Panc1 (cell line): Measurements from ENCODE around the gene SV2C. TPM values are rescaled to one million over a fixed set of nuclear protein-coding genes. Genes with fewer than 3 reads are reported as not detected.

ENCODE experiments used
- ATAC-seq: fragments of 200-7000 bp; cut with Tn5 transposase; 2 replicates; pipeline ENCODE4 v1.9.1; 2020; ENCODE audit warnings: mild to moderate bottlenecking, moderate library complexity
- BruUV-seq: library from RNA; stranded (reverse); fragments of 400-500 nt; replicated peaks from 2 replicates; lab custom pipeline; 2021; lab: Mats Ljungman, UMichigan
- CTCF ChIA-PET: fragments of 300-600 bp; sonication (Branson Sonifier 250); formaldehyde crosslinking; loops from one replicate; lab custom pipeline; 2022; ENCODE audit warnings: antibody characterized with exemption; lab: Charles Lee
- POLR2A ChIA-PET: fragments of 300-600 bp; sonication (Branson Sonifier 250); formaldehyde crosslinking; loops from one replicate; lab custom pipeline; 2022; ENCODE audit warnings: antibody characterized with exemption; lab: Charles Lee
- DNase-seq: peaks from one replicate; pipeline ENCODE4 v3.0.0-alpha.2; 2010; ENCODE audit warnings: low read depth, low spot score
- H3K27ac ChIP-seq: 2 replicates; pipeline ENCODE4 v1.5.1; 2011; ENCODE audit warnings: mild to moderate bottlenecking, low read length, inconsistent platforms
- H3K27me3 ChIP-seq: fragments of 200-500 bp; sonication (Bioruptor generic); 2 replicates; pipeline ENCODE4 v1.6.0; 2014; ENCODE audit warnings: low read length, inconsistent platforms; ENCODE audit not compliant: control insufficient read depth, insufficient read depth
- H3K36me3 ChIP-seq: fragments of 200-500 bp; sonication (Bioruptor generic); 2 replicates; pipeline ENCODE4 v1.5.1; 2014; ENCODE audit warnings: inconsistent platforms, mild to moderate bottlenecking, low read length, moderate library complexity; ENCODE audit not compliant: control insufficient read depth, insufficient read depth
- H3K4me1 ChIP-seq: 2 replicates; pipeline ENCODE4 v1.5.1; 2011; ENCODE audit warnings: inconsistent platforms, mild to moderate bottlenecking, low read length, moderate library complexity; ENCODE audit not compliant: control insufficient read depth, insufficient read depth
- H3K4me3 ChIP-seq, 2 experiments: 2 replicates each; pipeline ENCODE4 v1.5.1; 2011 to 2012; ENCODE audit warnings: low read depth in 2 of 2, low read length in 2 of 2, mild to moderate bottlenecking in 2 of 2, inconsistent platforms in 1 of 2, moderate library complexity in 1 of 2
- H3K9me3 ChIP-seq: fragments of 200-500 bp; sonication (Bioruptor generic); 2 replicates; pipeline ENCODE4 v1.5.1; 2014; ENCODE audit warnings: low read depth, mild to moderate bottlenecking, inconsistent platforms, low read length, moderate library complexity; ENCODE audit not compliant: control insufficient read depth, insufficient read depth
- CTCF ChIP-seq: fragments of 450-650 bp; IDR thresholded peaks from 2 replicates; pipeline ENCODE4 v1.5.1; 2017; ENCODE audit warnings: mild to moderate bottlenecking
- REST ChIP-seq, 2 experiments: IDR thresholded peaks; 2 replicates each; pipeline ENCODE4 v1.6.1; 2011 to 2012; ENCODE audit warnings: low read depth in 2 of 2, control low read depth in 1 of 2, low read length in 1 of 2, mild to moderate bottlenecking in 1 of 2, moderate library complexity in 1 of 2; ENCODE audit not compliant: insufficient read depth in 1 of 2
- SIN3A ChIP-seq: IDR thresholded peaks from 2 replicates; pipeline ENCODE4 v1.6.1; 2012; ENCODE audit warnings: low read depth, mild to moderate bottlenecking, low read length, moderate library complexity, borderline replicate concordance; ENCODE audit not compliant: insufficient read depth
- TCF7L2 ChIP-seq: IDR thresholded peaks from 2 replicates; pipeline ENCODE4 v1.6.1; 2011; ENCODE audit warnings: mild to moderate bottlenecking, low read depth, low read length, inconsistent platforms
- in situ Hi-C: cut with HindIII; loops from 2 replicates; pipeline ENCODE4 v1.10.0; 2016; ENCODE audit warnings: low sequenced_read_pairs, low pct_unique_long_range_greater_than_20kb
- intact Hi-C: fragments of 100-400 bp; cut with micrococcal nuclease; formaldehyde crosslinking; loops from one replicate; pipeline ENCODE4 v1.10.0; 2022; ENCODE audit not compliant: unreplicated experiment
- total RNA-seq: library from RNA; stranded (reverse); gene quantifications from one replicate; pipeline ENCODE4 v1.2.1, GENCODE V29; 2021; ENCODE audit not compliant: unreplicated experiment

SV2C gene
- total RNA-seq, 1 experiment from 2014 or later = not detected

DNA sequence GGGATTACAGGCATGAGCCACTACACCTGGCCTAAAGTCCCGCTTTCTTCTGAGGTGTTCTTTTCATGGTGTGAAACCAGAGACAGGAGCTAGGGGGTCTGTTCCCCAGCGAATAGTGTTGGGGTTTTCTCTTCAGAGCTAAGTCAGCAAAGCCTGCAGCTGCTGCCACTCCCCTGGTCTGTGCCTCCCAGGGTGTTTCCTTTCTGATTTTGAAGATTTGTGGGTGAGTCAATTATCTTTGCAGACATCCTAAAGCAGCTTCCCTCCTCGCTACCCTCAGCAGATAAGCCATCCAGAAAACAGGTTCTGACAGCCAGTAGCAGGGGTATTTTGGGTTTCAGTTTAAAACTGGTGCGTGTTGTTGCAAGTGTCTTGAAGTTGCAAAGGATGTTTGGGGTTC is 247.9 kb downstream of the SV2C start:
- no peak for DNase-seq
- Histone ChIP-seq H3K9me3 (no peaks in the 10 kb centered on the region), H3K36me3 (no peaks in the 10 kb centered on the region), H3K4me3 (no peak overlapping the region), H3K4me1 (no peaks in the 10 kb centered on the region), H3K27me3 (peaks cover 12% of the 10 kb centered on the region), H3K27ac (no peak overlapping the region)
- POLR2A ChIA-PET = no interaction called here
- no TSS peak for BruUV-seq
- ATAC-seq = no peak
- intact Hi-C loops = no loop called here
- in situ Hi-C loops = no loop called here
- TF ChIP-seq TCF7L2 = no peak
- TF ChIP-seq CTCF = no peak
- no peak for TF ChIP-seq SIN3A
- no peak for TF ChIP-seq REST (IDR thresholded peaks at IDR 0.05; ENCODE audit: insufficient read depth in 1 of 2, low read depth in 2 of 2, low read length in 1 of 2)
- CTCF ChIA-PET = no interaction called here

GRCh38 chr5:76332102-76332501 is 248.9 kb downstream of the SV2C start:
- CTCF ChIA-PET = no interaction called here
- in situ Hi-C loops = no loop called here
- Histone ChIP-seq H3K27me3 (peaks cover 12% of the 10 kb centered on the region), H3K4me3 (no peak overlapping the region), H3K36me3 (no peaks in the 10 kb centered on the region), H3K9me3 (no peaks in the 10 kb centered on the region), H3K4me1 (no peaks in the 10 kb centered on the region), H3K27ac (no peak overlapping the region)
- DNase-seq (no peak), ATAC-seq (no peak)
- no peak for TF ChIP-seq CTCF
- POLR2A ChIA-PET = no interaction called here
- intact Hi-C loops = no loop called here
- BruUV-seq = no TSS peak
